Activated T-cell treated with anti-CD3 and anti-CD28 coated beads for 48 hours (primary cell): ENCODE measurements around the gene GLCE.

Source experiments
- DNase-seq: peaks from one replicate; pipeline ENCODE4 v3.0.0-alpha.2; 2020; ENCODE audit warnings: low read depth

GLCE gene

DNA sequence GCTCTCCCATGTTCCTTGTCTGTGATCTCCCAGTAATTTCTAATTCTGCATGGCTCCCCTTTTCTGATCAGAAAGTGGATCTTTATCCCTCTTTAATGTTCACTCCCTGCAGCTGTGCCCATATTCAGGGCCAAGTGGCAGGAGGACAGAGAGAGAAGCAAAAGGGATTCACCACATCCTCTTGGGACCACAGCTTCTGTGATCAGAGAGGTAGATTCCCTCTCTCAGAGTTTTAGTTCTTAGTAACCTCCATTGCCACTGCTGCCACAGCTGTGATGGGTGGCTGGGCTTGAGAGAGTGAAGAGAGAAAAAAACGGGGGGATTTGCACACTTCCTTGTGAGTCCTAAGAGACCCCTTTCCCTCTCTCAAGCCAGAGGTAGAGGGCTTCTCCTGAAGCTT is 49.2 kb downstream of the GLCE start:
- DNase-seq = no peak

DNA sequence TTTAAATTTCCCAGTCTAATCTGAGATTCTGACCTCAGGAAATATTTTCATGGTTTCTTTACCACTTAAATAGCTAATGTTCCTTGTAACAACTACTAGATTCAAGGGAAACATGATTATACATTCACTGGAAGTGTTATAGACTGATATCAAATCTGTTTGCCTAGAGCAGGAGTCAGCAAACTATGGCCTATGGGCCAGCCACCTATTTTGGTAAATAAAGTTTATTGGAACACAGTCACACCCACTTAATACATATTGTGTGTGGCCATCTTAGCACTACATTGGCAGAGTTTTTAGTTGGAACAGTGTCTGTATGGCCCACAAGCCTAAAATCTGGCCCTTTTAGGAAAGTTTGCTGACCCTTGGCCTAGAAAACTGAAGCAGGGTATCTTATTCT is 50.1 kb downstream of the GLCE start:
- no peak for DNase-seq

DNA sequence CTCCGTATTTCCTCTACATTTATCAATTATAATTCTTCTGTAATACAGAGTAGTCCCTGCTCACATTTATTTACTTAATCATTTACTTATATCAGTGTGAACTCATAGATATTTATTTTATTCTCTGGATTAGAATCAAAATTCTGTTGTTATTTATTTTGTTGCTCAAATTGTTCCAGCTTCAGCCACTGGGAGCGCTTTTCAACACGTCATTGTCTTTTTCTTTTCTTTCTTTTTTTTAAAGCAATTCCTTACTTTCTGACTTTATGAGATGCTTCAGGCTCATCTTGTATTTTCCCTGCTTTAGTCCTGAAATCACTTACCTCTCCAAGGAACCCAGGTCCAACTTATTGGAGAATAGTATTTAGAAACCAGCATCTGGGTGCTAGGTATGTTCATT is 53.4 kb downstream of the GLCE start:
- DNase-seq = no peak

DNA sequence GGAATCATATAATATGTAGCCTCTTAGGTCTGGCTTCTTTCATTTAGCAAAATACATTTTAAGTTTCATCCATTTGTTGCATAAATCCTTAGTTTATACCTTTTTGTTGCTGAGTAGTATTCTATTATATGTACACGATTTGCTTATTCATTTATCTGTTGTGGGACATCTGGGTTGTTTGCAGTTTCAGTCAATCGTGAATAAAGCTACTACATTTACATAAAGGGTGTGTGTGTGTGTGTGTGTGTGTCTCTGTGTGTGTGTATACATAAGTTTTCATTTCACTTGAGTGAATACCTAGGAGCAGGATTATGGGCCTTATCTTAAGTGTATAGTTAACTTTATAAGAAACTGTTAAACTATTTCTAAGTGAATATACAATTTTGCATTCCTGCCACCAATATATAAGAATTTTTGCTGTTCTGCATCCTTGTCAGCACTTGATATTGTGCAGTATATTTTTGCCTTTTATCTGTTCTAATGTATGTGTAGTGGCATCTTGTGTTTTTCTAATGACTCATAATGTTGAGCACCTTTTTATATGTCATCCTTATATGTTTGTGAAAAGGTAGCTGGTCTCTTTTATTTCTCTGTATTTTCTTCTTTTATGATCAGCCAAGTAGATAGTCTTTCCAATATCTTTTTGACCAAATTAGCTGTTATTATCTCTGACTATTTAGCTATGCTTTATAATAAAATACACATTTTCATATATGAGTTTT is 55.0 kb downstream of the GLCE start:
- no peak for DNase-seq

DNA sequence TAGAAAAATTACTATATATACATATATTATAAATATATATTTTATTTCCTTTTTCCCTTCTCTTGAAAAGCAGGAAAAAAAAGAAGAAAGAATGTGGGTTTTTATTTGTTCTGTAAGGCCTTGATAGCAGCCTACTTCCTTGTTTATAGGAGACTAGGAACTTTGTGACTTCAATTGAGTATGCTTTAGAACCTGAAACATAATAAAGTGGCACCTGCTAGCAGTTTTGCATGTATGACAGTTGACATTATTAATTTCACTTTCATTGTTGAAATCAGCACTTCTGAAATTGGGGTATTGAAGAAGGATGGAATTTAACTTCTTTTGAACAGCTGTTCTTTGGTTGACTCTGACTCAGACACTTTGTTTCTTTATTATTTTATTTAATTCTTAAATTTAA is 56.9 kb downstream of the GLCE start:
- no peak for DNase-seq

DNA sequence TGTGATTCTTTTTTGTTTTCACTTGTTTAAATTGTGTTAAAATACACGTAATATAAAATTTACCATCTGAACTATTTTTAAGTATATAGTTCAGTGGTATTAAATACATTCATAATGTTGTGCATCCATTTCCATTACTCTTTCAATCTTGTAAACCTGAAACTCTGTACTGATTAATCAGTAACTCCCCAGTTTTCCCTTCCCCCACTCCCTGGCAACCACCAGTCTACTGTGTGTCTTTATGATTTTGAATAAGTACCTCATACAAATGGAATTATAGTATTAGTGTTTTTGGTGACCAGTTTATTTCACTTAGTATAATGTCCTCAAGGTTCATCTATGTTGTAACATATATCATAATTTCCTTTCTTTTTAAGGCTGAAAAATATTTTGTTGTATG is 59.3 kb downstream of the GLCE start:
- DNase-seq = no peak

DNA sequence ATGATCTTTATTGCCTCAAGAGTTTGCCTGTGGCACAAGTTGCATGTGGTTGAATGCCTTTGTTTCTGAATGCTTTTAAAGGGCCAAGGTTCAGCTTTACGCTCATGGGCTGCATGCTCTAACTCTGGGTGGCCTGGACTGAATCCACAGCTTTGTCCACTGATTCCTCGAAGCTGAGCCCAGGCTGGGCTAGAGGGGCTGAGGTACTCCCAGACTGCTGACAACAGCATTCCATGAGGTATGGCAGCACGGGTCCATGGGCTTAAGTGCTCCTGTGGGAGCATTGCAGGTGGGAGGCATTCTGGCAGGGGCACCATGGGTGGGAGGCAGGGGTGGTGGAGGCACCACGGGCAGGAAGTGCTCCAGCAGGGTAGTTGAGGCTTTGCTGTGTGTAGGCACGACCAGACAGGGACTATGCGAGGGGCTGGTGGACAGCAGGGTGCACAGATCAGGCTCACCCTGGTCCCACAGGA is 61.6 kb downstream of the GLCE start:
- no peak for DNase-seq

DNA sequence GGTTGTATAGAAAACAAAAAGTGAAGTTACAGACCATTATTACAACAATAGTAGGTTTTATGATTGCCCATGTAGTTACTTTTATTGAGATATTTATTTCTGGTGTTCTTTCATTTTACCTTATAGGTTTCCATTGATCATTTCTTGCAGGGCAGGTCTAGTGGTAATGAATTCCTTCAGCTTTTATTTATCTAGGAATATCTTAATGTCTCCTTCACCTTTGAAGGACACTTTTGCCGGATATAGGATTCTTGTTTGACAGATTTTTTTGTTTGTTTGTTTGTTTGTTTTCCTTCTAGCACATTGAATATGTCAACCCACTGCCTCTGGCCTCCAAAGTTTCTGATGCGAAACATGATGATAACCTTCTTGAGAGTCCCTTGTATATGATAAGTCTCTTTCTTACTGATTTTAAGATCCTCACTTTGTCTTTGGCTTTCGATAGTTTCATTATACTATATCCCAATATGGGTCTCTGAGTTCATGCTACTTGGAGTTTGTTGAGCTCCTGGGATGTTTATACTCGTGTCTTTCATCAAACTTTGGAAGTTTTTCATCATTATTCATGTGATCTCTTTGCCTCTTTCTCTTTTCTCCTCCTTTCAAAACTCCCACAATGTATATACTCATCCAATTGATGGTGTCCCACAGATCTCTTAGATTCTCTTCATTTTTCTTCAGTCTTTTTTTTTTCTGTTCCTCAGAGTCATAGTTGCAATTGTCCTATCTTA is 62.8 kb downstream of the GLCE start:
- no peak for DNase-seq

DNA sequence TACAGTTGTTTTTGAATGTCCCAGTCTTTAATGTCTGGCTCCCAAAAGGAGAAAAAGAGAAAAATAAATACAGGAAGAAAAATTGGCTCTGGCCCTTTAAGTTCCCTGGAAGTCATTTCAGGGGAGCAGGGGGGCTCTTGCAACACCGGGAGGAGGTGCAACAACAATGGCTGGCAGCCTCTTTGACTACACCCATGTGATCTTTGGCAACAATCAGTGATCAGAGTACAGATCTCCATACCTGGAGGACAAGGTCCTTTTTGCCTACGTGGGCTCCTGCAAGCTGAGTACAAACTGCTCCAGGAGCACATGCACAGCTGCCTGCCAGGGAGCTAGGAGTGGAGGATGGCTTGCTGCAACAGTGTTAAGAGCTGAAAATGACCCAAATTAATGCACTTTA is 63.9 kb downstream of the GLCE start:
- no peak for DNase-seq

DNA sequence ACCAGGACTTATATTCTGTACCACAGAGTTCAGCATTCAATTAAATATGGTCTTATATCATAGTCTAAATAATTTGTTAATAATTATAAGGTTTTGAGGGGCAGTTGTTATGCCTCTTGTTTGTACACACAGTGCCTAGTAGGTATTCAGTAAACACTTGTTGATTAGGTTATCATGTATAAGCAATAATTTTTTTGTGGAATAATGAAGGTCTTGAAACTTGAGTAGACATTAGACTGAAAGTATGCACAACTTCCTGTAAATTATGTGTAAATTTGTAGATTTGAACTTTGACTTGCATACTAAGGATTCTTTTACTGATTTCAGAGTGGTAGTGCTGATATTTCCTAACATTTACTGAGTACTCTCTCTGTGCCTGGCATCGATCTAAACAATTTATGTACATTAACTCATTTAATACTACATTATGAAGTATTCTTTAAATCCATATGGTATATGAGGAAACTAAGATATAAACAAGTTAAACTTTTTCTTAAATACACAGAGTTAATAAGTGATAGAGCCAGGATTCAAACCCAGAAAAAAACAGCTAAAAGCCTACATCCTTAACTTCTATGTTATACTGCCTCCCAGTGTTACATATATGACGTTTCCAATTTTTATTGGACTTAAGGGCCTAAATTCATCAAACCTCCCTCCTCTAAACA is 65.1 kb downstream of the GLCE start:
- no peak for DNase-seq

DNA sequence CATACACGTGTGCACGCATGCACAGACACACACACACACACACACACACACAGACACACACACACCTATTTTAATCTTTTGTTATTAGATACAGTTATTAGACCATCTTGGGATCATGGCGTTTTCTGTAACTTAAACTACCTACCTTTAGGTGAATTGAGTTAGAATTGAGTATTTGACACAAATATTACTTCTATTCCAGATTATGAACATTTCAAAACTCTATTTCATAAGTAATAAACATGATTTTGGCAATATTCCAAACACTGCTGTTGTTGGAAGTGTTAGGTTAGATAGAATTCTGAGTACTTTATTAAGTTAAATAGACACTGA is 65.6 kb downstream of the GLCE start:
- DNase-seq = no peak

DNA sequence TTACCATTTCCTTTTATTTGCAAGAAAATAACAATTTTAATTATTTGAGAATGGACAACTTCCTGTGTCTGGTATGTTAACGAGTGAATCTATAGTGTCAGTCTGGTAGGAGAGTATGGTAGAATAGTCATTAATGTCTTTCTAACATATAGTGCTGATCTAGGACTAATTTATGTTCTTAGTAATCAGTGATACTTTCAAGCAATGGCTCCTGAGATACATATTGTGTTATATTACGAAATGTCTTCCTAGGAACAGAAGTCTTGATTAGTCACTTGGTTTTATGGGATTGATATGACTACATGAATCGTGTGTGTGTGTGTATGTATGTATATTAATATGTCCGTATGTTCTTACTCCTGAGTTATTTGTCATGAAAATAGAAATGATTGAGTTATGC is 71.7 kb downstream of the GLCE start:
- DNase-seq = no peak

DNA sequence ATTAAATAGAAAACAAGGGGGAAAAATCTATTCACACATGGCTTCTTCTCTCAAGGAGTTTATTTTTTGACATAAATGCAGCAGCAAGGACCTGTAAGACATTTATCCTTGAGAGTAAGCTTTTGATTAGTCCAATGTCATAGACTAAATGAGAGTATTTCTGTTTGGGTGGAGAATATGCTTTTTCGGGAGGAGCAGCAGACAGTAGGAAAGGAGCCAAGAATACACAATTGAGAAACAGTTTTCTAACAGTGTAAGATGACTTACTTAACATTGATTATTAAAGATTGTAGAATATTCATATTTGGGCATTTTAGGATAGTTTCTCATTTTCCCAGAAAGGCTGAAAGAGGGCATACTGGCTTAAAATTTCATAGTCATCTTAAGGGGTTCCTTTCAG is 72.3 kb downstream of the GLCE start:
- DNase-seq = no peak

DNA sequence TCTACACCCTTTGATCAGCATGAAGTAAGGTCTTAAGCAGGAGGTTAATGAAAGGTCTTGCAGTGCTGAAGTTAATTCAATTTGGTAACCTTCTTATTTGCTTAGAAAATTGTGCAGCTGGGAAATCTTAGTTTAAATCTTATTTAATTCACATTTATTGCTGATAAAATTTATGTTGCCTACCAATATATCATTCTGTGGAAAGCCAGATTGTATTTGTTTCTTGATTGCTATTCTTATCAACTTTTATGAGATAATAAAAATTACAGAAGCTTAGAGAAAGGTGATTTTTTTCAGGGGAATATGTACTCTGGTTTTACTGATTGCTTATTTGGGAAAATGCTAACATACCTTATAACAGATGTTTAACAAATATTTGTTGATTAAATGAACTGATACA is 74.2 kb downstream of the GLCE start:
- DNase-seq = no peak

DNA sequence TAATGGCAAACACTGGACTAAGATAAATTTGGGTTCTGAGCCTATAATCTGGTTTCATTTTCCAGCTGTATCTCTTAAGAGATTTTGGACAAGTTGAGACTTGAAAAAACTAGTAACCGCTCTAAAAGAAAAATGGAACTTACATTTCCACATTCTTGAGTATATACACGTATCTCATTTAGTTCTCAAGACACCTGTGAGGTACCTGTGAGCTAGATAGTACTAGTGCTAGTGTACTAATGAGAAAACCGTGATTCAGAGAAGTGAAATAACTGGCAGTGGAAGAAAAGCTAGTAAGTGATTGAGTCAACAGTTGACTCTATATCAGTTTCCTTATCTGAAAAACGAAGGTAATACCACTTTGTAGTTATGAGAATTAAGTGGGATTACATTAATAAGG is 76.1 kb downstream of the GLCE start:
- DNase-seq = no peak

DNA sequence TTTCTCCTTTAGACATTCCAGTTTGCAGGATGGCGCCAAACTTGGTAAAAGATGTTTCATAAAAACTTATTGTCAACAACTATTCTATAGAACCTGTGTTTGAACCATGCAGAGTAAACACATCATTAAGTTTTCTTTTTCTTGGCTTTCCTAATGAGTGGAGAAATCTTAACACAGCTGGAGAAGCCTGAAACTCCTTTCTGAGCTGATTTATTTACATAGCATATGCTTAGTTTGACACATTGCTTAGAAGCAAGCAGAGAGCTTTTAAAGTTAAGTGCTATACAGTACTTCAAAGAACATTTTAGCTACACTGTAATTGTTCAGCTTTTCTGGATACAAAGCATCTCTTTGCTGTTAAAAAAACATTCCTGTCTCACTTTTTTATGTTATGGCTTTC is 77.3 kb downstream of the GLCE start:
- no peak for DNase-seq

DNA sequence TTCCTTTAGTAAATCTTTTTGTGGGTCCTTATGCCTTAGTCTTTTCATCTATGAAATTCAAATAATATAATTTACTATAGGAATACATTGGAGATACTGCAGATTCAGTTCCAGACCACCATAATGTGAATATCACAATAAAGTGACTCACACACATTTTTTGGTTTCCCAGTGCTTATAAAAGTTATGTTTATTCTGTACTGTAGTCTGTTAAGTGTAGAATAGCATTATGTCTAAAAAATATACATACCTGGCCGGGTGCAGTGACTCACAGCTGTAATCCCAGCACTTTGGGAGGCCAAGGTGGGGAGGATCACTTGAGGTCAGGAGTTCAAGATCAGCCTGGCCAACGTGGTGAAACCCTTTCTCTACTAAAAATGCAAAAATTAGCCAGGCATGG is 84.4 kb downstream of the GLCE start:
- DNase-seq = no peak

DNA sequence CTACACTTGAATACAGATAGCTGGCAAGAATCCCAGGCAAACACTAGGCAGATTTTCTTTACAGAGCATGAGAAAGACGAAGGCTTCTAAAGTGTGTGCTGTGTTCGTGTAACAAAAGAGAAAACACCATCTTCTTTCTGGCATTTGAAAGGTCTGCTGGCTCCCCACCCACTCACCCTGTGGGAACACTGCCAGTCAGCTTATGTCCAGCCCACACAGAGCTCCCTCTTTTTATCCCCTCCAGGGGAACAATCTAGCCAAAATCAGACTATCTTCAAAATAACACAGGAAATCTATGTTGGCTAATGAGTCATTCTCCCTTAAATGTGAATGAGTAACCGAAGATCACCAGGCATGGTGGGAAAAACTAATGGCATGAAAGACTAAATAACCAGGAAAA is 92.7 kb downstream of the GLCE start:
- DNase-seq = no peak

DNA sequence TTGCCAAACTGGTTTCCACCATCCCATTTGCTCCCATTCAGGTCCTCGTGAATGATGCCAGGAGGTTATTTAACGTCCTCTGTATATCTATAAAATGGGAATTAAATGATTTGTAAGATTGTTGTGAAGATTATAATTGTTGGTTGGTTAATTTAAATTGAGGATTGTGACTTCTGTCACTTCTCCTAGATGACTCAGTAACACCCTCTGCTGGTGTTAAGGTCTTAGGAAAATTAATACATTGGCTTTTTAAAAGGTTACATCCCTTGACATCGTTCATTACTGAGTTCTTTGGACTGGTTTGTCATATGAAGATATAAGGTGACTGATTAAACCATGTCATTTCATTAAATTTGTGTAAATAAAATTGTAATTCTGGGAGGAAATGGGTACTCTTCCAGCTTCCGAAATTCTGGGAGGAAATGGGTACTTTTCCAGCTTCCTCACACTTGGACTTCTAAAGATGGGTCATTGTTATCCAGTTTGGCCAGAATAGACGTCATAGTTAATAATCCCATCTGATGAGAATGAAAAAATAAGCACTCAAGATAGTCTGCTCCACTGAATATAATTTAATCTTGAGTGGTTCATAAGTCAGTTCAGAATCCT is 105.0 kb downstream of the GLCE start:
- DNase-seq = no peak

DNA sequence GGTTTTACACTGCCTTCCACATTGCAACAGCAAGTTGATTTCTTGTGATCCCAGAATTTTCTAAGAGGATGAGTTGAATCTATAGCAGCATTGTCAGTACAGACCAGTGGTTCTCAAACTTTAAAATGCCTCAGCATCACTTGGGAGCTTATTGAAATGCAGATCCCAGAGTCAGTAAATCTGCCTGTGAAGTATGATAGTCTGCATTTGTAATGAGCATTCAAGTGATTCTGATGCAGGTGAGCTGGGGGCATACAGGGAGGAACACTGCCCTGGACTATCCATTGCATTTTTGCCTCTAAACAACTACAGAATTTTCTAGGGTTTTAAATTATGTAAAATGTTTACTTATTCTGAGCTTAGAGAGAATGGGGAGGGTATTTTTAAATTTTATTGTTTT is 110.8 kb downstream of the GLCE start:
- no peak for DNase-seq

DNA sequence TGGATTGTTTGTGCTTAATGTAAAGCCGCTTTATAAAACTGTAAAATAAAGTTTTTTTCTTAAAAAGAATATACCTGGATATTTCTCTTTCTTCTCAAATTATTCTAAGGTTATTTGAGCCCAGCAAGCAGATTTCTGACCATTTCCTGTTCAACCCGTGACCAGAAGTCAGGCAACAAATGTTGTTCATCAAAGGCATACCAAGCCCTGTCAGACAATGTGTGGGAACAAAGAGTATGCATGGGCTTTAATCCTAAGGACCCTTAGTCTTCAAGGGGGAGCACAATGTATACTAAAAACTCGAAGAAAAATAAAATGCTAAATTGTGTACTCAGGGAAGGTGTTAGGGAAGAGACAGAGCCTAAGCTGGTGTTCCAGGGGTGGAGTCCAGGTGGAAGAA is 111.7 kb downstream of the GLCE start:
- DNase-seq = no peak

DNA sequence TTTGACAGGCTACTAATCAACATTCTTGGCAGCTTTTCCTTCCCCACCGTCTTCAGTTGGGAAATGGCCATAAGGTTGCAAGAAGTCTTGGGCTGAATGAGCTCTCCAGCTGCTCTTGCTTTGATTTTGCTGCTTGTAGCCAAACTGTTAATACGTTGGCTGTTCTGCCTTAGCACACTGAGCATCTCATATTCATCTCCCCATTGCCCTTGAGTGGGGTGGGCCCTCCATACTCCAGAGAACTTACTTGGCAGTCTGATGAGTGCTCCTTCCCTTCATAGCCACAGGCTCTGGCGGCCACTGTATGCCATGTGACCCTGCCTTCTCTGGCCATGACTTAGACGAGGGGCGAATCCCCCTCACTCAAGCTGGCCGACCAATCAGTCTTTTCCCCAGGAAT is 112.5 kb downstream of the GLCE start:
- DNase-seq = no peak

DNA sequence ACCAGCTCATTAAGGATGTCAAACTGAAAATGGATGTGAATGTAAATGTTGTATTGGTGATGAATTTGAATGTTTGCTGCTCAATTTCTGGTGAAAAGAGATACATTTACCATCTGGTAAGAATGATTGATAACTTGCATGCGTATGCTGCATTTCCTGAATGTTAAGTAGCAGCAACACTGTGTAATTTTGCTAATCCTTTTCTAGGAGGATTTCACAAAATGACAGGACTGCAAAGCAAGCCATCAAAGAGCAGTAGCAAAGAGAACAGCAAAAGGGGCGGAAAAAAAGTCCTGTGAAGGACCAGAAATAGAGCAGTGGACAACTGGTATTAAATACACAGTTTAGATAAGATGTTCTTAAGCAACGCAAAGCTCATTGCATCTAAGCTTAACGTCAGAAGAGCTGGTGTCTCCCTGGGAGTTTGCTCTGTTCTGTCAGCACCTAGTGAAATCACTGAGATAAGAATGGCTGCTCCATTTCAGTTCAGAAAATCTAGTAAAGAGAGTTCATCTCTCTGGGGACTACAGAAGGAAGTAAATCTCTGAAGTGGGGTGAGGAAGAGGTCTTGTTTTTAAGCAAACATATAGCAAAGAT is 114.7 kb downstream of the GLCE start:
- no peak for DNase-seq
